HEK293T (cell line): ENCODE results near the gene LAGE3.

ENCODE experiments used
- CTCF ChIA-PET: fragments of 350-600 bp; formaldehyde crosslinking; extraction: SDS; loops from one replicate; lab custom pipeline; 2021; ENCODE audit warnings: antibody characterized with exemption, inconsistent platforms; lab: Yijun Ruan, JAX
- POLR2A ChIA-PET: fragments of 350-600 bp; formaldehyde crosslinking; extraction: SDS; loops from one replicate; lab custom pipeline; 2020; ENCODE audit warnings: antibody characterized with exemption, inconsistent platforms; lab: Yijun Ruan, JAX
- DNase-seq: peaks from one replicate; pipeline ENCODE4 v3.0.0; 2012; ENCODE audit warnings: mixed read lengths; ENCODE audit errors: extremely low spot score
- ARNT ChIP-seq: fragments of 450-650 bp; IDR thresholded peaks from 2 replicates; pipeline ENCODE4 v1.6.1; 2017; ENCODE audit warnings: mild to moderate bottlenecking
- BHLHE40 ChIP-seq: fragments of 450-650 bp; IDR thresholded peaks from 2 replicates; pipeline ENCODE4 v1.6.1; 2016; ENCODE audit warnings: mild to moderate bottlenecking, moderate library complexity, borderline replicate concordance
- CTBP1 ChIP-seq: fragments of 450-650 bp; IDR thresholded peaks from 2 replicates; pipeline ENCODE4 v1.6.1; 2016; ENCODE audit warnings: borderline replicate concordance
- ELF4 ChIP-seq: fragments of 450-650 bp; IDR thresholded peaks from 2 replicates; pipeline ENCODE4 v1.6.1; 2017; ENCODE audit warnings: antibody characterized with exemption
- FOXA1 ChIP-seq: fragments of 450-650 bp; IDR thresholded peaks from 2 replicates; pipeline ENCODE4 v1.6.1; 2016; ENCODE audit warnings: mild to moderate bottlenecking
- FOXK2 ChIP-seq: fragments of 450-650 bp; IDR thresholded peaks from 2 replicates; pipeline ENCODE4 v1.6.1; 2016; ENCODE audit warnings: mild to moderate bottlenecking
- FOXM1 ChIP-seq: fragments of 450-650 bp; IDR thresholded peaks from 2 replicates; pipeline ENCODE4 v1.6.1; 2017; ENCODE audit warnings: mild to moderate bottlenecking, borderline replicate concordance
- HDGF ChIP-seq: fragments of 450-650 bp; IDR thresholded peaks from 2 replicates; pipeline ENCODE4 v1.6.1; 2017; ENCODE audit warnings: antibody characterized with exemption, borderline replicate concordance
- L3MBTL2 ChIP-seq: fragments of 450-650 bp; conservative IDR thresholded peaks from 2 replicates; pipeline ENCODE4 v1.6.1; 2016; ENCODE audit warnings: mild to moderate bottlenecking
- LEF1 ChIP-seq: fragments of 450-650 bp; IDR thresholded peaks from 2 replicates; pipeline ENCODE4 v1.6.1; 2017; ENCODE audit warnings: mild to moderate bottlenecking, borderline replicate concordance
- NFRKB ChIP-seq: fragments of 450-650 bp; IDR thresholded peaks from 2 replicates; pipeline ENCODE4 v1.6.1; 2016; ENCODE audit warnings: mild to moderate bottlenecking, moderate library complexity
- SP1 ChIP-seq: fragments of 450-650 bp; IDR thresholded peaks from 2 replicates; pipeline ENCODE4 v1.6.1; 2017
- SUZ12 ChIP-seq: fragments of 450-650 bp; IDR thresholded peaks from 2 replicates; pipeline ENCODE4 v1.6.1; 2016; ENCODE audit warnings: mild to moderate bottlenecking
- TARDBP ChIP-seq: fragments of 450-650 bp; IDR thresholded peaks from 2 replicates; pipeline ENCODE4 v1.6.1; 2016
- ZNF384 ChIP-seq: fragments of 450-650 bp; IDR thresholded peaks from 2 replicates; pipeline ENCODE4 v1.6.1; 2016
- TF ChIP-seq, protein P1 (sequence below): fragments of 450-650 bp; IDR thresholded peaks from 2 replicates; pipeline ENCODE4 v1.6.1; 2016

LAGE3 gene

GRCh38 chrX:154458954-154459778 lies 19.9 kb downstream of the LAGE3 start:
- no peak for DNase-seq
- POLR2A ChIA-PET, result interaction anchor here (0.8 to 1.9 kb wide), 6 partner anchors 13 to 57 kb away, joined by 3 to 7 read pairs (median 5); partner anchors contain the start of genes FAM3A, FAM50A, SLC10A3 and UBL4A
- CTCF ChIA-PET, result no interaction called here
- no peak for TF ChIP-seq TARDBP
- no peak for TF ChIP-seq SUZ12
- TF ChIP-seq CTBP1, result no peak
- no peak for TF ChIP-seq BHLHE40
- TF ChIP-seq FOXK2, result no peak
- no peak for TF ChIP-seq L3MBTL2
- no peak for TF ChIP-seq ZNF384
- TF ChIP-seq NFRKB, result no peak
- no peak for TF ChIP-seq LEF1
- TF ChIP-seq, protein P1, sequence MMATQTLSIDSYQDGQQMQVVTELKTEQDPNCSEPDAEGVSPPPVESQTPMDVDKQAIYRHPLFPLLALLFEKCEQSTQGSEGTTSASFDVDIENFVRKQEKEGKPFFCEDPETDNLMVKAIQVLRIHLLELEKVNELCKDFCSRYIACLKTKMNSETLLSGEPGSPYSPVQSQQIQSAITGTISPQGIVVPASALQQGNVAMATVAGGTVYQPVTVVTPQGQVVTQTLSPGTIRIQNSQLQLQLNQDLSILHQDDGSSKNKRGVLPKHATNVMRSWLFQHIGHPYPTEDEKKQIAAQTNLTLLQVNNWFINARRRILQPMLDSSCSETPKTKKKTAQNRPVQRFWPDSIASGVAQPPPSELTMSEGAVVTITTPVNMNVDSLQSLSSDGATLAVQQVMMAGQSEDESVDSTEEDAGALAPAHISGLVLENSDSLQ, result no peak
- no peak for TF ChIP-seq ARNT
- TF ChIP-seq ELF4, result no peak

- ChIA-PET CTCF (interaction anchor here (0.7 kb wide), 1 partner anchor 92 kb away, joined by 3 read pairs; no protein-coding TSS in a partner anchor), POLR2A (interaction anchor here (0.6 to 1.9 kb wide), 7 partner anchors 14 to 58 kb away, joined by 3 to 7 read pairs (median 4); partner anchors contain the start of genes FAM3A, FAM50A, SLC10A3 and UBL4A)
- TF ChIP-seq FOXM1 (0 out of 2 replicates have a peak, but pooled peaks have one; percentile 62), SUZ12 (no peak), NFRKB (no peak), FOXA1 (no peak), CTBP1 (no peak)
- DNase-seq, result peak; percentile 71
These were observed 20.7 kb downstream of the LAGE3 start, which contains the start of gene PLXNA3 for GRCh38 chrX:154458116-154458953. Gene PLXNA3, plus strand, starts transcription at chrX:154458281. Its CDS starts 1,903 bp downstream, at chrX:154460184.

DNA sequence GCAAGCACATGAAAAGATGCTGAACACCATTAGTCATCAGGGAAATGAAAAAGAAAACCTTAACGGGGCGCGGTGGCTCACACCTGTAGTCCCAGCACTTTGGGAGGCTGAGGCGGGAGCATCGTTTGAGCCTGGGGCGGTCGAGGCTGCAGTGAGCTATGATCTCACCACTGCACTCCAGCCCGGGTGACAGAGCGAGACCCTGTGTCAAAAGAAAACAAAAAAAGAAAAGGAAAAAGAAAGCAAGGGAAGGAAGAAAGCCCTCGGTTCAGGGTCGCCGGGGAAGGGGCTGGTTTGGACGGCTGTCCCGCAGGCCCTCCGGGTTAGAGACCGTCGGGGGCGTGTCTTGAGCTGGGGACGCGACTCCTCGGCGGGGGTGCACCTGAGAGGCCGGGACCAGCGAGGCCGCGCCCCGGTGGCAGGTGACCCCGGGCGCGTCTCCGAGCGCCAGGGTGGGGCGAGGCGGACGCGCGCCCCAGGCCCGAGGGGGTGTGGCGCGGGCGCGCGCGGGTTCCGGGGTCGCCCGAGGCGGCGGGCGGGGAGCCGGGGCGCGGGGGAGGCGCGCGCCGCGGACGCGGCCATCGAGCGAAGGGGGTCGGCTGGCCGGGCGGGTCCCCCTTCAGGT lies 21.5 kb downstream of the LAGE3 start:
- CTCF ChIA-PET, result interaction anchor here (0.7 kb wide), 1 partner anchor 93 kb away, joined by 3 read pairs; no protein-coding TSS in a partner anchor

GRCh38 chrX:154452823-154453222 lies 26.3 kb downstream of the LAGE3 start:
- no peak for DNase-seq
- CTCF ChIA-PET, result no interaction called here
- POLR2A ChIA-PET, result interaction anchor here (0.9 kb wide), 1 partner anchor 11 kb away, joined by 4 read pairs; no protein-coding TSS in a partner anchor
- TF ChIP-seq, protein P1, result no peak
- TF ChIP-seq HDGF, result no peak
- no peak for TF ChIP-seq LEF1
- TF ChIP-seq L3MBTL2, result no peak
- TF ChIP-seq SUZ12, result no peak
- TF ChIP-seq FOXA1, result no peak
- TF ChIP-seq BHLHE40, result no peak

More for the DNA sequence above, 21.5 kb downstream of the LAGE3 start:
- POLR2A ChIA-PET, result interaction anchor here (0.6 to 1.9 kb wide), 4 partner anchors 13 to 59 kb away, joined by 3 to 5 read pairs (median 4); partner anchors contain the start of gene FAM3A
- TF ChIP-seq L3MBTL2 (no peak), ELF4 (no peak), FOXM1 (no peak), ARNT (no peak), SUZ12 (no peak), FOXK2 (no peak), CTBP1 (no peak), ZNF384 (no peak), NFRKB (no peak), SP1 (no peak), FOXA1 (no peak), TARDBP (no peak), LEF1 (no peak), HDGF (no peak), BHLHE40 (no peak)
- TF ChIP-seq, protein P1, result no peak
- DNase-seq, result peak; percentile 62

- CTCF ChIA-PET, result no interaction called here
- DNase-seq, result no peak
- POLR2A ChIA-PET, result interaction anchor here (1.2 kb wide), 1 partner anchor 40 kb away, joined by 3 read pairs; the partner anchor contains the start of gene SLC10A3
- TF ChIP-seq BHLHE40, result no peak
- TF ChIP-seq FOXK2, result no peak
- no peak for TF ChIP-seq NFRKB
- no peak for TF ChIP-seq CTBP1
- no peak for TF ChIP-seq SUZ12
- no peak for TF ChIP-seq LEF1
- no peak for TF ChIP-seq ZNF384
- TF ChIP-seq HDGF, result no peak
- TF ChIP-seq FOXA1, result no peak
- no peak for TF ChIP-seq L3MBTL2
- no peak for TF ChIP-seq FOXM1
- TF ChIP-seq ARNT, result no peak
- TF ChIP-seq SP1, result no peak
- TF ChIP-seq, protein P1, result no peak
- TF ChIP-seq TARDBP, result no peak
These were observed 28.8 kb downstream of the LAGE3 start for GRCh38 chrX:154450312-154450711.
